GM19452 (cell line): ENCODE results near the gene LIFR.

Source experiments
- ATAC-seq: cut with Tn5 transposase; IDR thresholded peaks from one replicate; pipeline ENCODE4 v1.9.1; 2021; ENCODE audit not compliant: unreplicated experiment

Gene LIFR

GRCh38 chr5:38445374-38446028 is 110.9 kb downstream of the LIFR start:
- no peak for ATAC-seq

GRCh38 chr5:38443390-38443789 is 113.1 kb downstream of the LIFR start:
- ATAC-seq, result no peak

- ATAC-seq, result no peak
Observed at GRCh38 chr5:38442247-38442573, 114.2 kb downstream of the LIFR start.

GRCh38 chr5:38441453-38442246 is 114.8 kb downstream of the LIFR start:
- ATAC-seq, result peak; percentile 100

- ATAC-seq, result no peak
Observed at GRCh38 chr5:38438757-38439156, 117.7 kb downstream of the LIFR start.

GRCh38 chr5:38434966-38435705 is 121.3 kb downstream of the LIFR start:
- ATAC-seq, result no peak

GRCh38 chr5:38433160-38433861 is 123.1 kb downstream of the LIFR start:
- ATAC-seq, result no peak

GRCh38 chr5:38431242-38431853 is 125.1 kb downstream of the LIFR start:
- ATAC-seq, result no peak

GRCh38 chr5:38426986-38427950 is 129.2 kb downstream of the LIFR start:
- ATAC-seq, result no peak

GRCh38 chr5:38426490-38426889 is 130.0 kb downstream of the LIFR start:
- ATAC-seq, result no peak
